ENCODE results near the gene CLCA1.
A peak's percentile ranks its signal among the peaks of the same experiment; 100 is the strongest.

Gene CLCA1

DNA sequence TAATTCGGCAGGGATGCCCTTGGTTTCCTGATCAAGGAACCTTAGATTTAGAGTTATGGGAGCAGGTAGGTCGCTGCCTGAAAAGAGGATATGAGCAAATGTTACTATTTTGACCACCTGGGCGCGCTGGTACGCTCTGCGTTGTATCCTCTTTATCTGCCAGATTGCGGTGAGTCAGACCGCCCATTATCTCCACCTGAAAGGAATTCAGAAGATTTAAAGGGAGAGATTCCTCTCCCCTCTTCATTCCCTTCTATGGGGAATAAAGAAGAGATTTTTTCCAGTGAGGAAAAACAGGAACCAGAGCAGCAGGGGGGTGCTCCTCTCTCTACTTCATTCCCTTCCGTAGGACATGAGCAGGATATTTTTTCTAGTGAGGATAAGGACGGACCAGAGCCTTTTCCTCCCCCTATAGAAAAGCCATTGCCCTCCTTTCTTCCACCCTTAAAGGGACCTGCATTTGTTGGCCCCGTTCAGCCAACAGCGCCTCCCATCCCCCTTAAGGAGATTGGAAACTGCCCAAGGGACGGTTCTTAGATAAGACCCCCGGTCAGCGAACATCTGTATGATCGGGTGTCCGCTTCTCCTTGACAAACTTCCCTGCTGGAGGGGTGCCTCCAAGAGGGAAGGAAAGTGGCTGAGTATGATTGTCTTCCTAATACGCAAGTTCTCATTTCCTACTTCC, 34.1 kb downstream of the CLCA1 start:
- Histone ChIP-seq H3K79me2 (ENCODE audit: insufficient read depth, low read depth) (no peaks in the 10 kb centered on the region), H3K27ac (no peak overlapping the region), H3K4me2 (peak overlapping the region; percentile 48; the same call in 1 of the 2 replicates), H3K36me3 (ENCODE audit: insufficient read depth) (no peaks in the 10 kb centered on the region), H4K20me1 (ENCODE audit: insufficient read depth) (no peaks in the 10 kb centered on the region), H2AFZ (ENCODE audit: low read depth) (peak overlapping the region; percentile 75; the same call in 1 of the 2 replicates), H3K4me3 (IDR thresholded peaks at IDR 0.05; ENCODE audit: insufficient read depth, low read depth, low read length) (no peak overlapping the region), H3K4me1 (ENCODE audit: low read depth, poor library complexity, severe bottlenecking) (peaks cover 5% of the 10 kb centered on the region), H3K9ac (no peak overlapping the region), H3K27me3 (ENCODE audit: insufficient read depth, low read depth) (no peaks in the 10 kb centered on the region)
- TF ChIP-seq, protein P1, sequence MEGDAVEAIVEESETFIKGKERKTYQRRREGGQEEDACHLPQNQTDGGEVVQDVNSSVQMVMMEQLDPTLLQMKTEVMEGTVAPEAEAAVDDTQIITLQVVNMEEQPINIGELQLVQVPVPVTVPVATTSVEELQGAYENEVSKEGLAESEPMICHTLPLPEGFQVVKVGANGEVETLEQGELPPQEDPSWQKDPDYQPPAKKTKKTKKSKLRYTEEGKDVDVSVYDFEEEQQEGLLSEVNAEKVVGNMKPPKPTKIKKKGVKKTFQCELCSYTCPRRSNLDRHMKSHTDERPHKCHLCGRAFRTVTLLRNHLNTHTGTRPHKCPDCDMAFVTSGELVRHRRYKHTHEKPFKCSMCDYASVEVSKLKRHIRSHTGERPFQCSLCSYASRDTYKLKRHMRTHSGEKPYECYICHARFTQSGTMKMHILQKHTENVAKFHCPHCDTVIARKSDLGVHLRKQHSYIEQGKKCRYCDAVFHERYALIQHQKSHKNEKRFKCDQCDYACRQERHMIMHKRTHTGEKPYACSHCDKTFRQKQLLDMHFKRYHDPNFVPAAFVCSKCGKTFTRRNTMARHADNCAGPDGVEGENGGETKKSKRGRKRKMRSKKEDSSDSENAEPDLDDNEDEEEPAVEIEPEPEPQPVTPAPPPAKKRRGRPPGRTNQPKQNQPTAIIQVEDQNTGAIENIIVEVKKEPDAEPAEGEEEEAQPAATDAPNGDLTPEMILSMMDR (conservative IDR thresholded peaks at IDR 0.05; ENCODE audit: low read depth, low read length), result no peak

DNA sequence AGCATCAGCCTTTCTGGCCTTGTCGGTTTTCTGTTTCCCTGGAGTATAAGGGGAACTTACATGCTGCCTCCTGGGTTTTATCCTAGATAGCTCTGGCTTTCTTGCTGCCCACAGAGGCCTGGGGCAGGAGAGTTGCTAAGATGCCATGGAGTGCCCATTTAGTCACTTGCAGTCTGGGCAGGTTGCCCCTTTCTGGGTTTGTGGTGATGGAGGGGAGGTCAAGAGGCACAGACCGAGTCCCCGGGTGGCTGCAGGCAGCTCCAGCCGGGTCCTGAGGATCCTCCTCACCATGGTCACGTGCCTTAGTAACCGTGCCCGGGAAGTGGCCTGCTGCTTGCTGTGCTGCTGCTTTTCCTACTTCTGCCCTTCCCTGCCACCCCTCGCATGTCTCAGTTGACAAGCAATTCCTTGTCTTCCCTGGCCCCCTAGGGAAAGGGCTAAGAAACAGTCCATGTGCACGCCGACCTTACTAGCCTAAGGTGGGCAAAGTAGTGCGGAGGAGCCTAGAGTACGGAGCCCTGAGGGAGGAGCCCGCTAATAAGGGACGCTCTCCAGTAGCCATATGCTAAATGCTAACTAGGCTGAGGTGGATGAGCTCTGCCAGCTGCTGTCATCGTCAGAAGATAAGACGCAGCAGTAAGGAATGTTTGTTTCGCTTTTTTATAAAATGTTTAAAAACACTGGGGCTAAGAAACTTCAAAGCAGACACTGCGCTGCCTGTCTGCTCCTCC, 34.8 kb downstream of the CLCA1 start:
- no peak overlapping the region for H3K27ac ChIP-seq
- no peaks in the 10 kb centered on the region for H3K27me3 ChIP-seq (ENCODE audit: insufficient read depth, low read depth)
- peaks cover 5% of the 10 kb centered on the region for H3K4me1 ChIP-seq (ENCODE audit: low read depth, poor library complexity, severe bottlenecking)
- TF ChIP-seq, protein P1 (conservative IDR thresholded peaks at IDR 0.05; ENCODE audit: low read depth, low read length), result no peak
- H3K36me3 ChIP-seq (ENCODE audit: insufficient read depth), result no peaks in the 10 kb centered on the region
- H3K79me2 ChIP-seq (ENCODE audit: insufficient read depth, low read depth), result no peaks in the 10 kb centered on the region
- H3K4me3 ChIP-seq (IDR thresholded peaks at IDR 0.05; ENCODE audit: insufficient read depth, low read depth, low read length), result no peak overlapping the region
- no peaks in the 10 kb centered on the region for H4K20me1 ChIP-seq (ENCODE audit: insufficient read depth)
- H2AFZ ChIP-seq (ENCODE audit: low read depth), result no peak overlapping the region
- H3K4me2 ChIP-seq, result no peak overlapping the region
- no peak overlapping the region for H3K9ac ChIP-seq

DNA sequence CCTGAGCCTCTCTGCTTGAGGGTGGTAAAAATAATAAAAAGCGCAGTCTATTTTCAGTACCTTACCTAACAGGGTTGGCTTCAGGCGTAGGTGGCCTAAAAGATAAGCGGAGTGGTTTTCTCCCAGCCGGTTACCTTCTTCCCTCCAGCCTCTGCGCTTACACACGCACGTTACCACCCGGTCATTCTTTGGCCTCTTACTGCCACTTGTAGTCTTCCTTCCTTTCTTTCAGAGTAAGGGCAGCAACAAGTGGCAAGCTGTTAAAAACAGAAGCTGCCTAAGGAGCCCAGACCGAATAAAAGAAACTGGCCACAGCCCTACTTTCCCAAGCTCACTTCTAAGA, 35.4 kb downstream of the CLCA1 start:
- Histone ChIP-seq H3K4me1 (ENCODE audit: low read depth, poor library complexity, severe bottlenecking) (peaks cover 5% of the 10 kb centered on the region), H3K4me3 (IDR thresholded peaks at IDR 0.05; ENCODE audit: insufficient read depth, low read depth, low read length) (no peak overlapping the region), H3K27ac (no peak overlapping the region), H3K36me3 (ENCODE audit: insufficient read depth) (no peaks in the 10 kb centered on the region), H3K4me2 (no peak overlapping the region), H3K27me3 (ENCODE audit: insufficient read depth, low read depth) (no peaks in the 10 kb centered on the region), H3K79me2 (ENCODE audit: insufficient read depth, low read depth) (no peaks in the 10 kb centered on the region), H3K9ac (no peak overlapping the region), H2AFZ (ENCODE audit: low read depth) (no peak overlapping the region), H4K20me1 (ENCODE audit: insufficient read depth) (no peaks in the 10 kb centered on the region)
- TF ChIP-seq, protein P1 (conservative IDR thresholded peaks at IDR 0.05; ENCODE audit: low read depth, low read length), result no peak

DNA sequence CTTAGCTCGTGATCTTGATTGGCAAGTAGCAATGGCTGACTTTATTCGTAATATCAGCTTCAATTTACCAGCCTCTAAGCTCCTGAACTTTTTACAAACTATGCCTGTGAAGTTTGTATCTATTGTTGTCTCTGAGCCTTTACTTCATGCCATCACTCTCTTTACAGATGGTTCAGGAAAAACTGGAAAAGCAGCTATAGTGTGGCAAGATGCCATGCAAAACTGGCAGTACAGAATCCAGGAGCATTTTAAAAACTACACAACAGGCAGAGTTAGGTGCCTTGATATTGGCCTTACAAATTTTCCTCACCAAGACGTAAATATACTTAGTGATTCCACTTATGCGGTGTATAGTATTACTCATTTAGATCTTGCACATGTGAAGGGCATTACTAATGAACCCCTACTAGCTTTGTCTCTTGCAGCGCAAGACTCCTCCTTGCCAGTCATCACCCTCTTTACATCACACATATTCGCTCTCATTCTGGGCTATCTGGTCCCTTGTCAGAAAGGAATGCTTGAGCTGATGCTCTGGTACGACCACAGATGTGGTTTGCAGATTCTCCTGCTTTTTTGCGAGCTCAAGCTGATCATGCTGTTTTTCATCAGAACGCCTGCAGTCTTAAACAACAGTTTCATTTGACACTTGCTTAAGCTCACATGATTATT, 36.3 kb downstream of the CLCA1 start:
- H4K20me1 ChIP-seq (ENCODE audit: insufficient read depth), result no peaks in the 10 kb centered on the region
- H3K36me3 ChIP-seq (ENCODE audit: insufficient read depth), result no peaks in the 10 kb centered on the region
- no peak overlapping the region for H2AFZ ChIP-seq (ENCODE audit: low read depth)
- H3K4me2 ChIP-seq, result no peak overlapping the region
- no peak overlapping the region for H3K9ac ChIP-seq
- no peak overlapping the region for H3K27ac ChIP-seq
- TF ChIP-seq, protein P1 (conservative IDR thresholded peaks at IDR 0.05; ENCODE audit: low read depth, low read length), result no peak
- H3K4me3 ChIP-seq (IDR thresholded peaks at IDR 0.05; ENCODE audit: insufficient read depth, low read depth, low read length), result no peak overlapping the region
- H3K79me2 ChIP-seq (ENCODE audit: insufficient read depth, low read depth), result no peaks in the 10 kb centered on the region
- no peaks in the 10 kb centered on the region for H3K27me3 ChIP-seq (ENCODE audit: insufficient read depth, low read depth)
- peaks cover 5% of the 10 kb centered on the region for H3K4me1 ChIP-seq (ENCODE audit: low read depth, poor library complexity, severe bottlenecking)

All from KMS-11 (cell line).